ENCODE measurements around the gene JADE3. TPM values are rescaled to one million over a fixed set of nuclear protein-coding genes. Genes with fewer than 3 reads are reported as not detected.
A peak's percentile ranks its signal among the peaks of the same experiment; 100 is the strongest.

JADE3 gene
- total and polyA plus RNA-seq, 11 donors, result 1.4 to 11.2 (median 5.9) TPM

- H3K36me3 ChIP-seq, result peaks cover 0 to 7% (median 0%) of the 10 kb centered on the region in 9 donors
- ATAC-seq, result no peak
- H3K4me3 ChIP-seq, result no peak overlapping the region
- H3K9me3 ChIP-seq, result no peaks in the 10 kb centered on the region
- TF ChIP-seq POLR2A (IDR thresholded peaks at IDR 0.05) (no peak), CTCF (IDR thresholded peaks at IDR 0.05) (no peak)
- DNase-seq, result no peak
- WGBS, 4 donors, result 22 to 39% (median 30%) methylated on average over 4 of the region's 4 CpGs
- H3K27ac ChIP-seq, result no peak overlapping the region
- intact Hi-C loops (cut with DNase I), result loop anchor here in 2 of 10 donors (5.0 kb wide), 3 partner anchors 179 to 334 kb away; partner anchors contain the start of genes JADE3 (in 1 of the 2) and SLC9A7 (in 1 of the 2)
- no peaks in the 10 kb centered on the region for H3K4me1 ChIP-seq
- peaks cover 0 to 5% (median 0%) of the 10 kb centered on the region in 9 donors for H3K27me3 ChIP-seq
Observed at GRCh38 chrX:47091149-47091775, 179.0 kb downstream of the JADE3 start.

GRCh38 chrX:47093248-47093647 lies 181.0 kb downstream of the JADE3 start:
- ATAC-seq (no peak), DNase-seq (no peak)
- no peak for TF ChIP-seq POLR2A (IDR thresholded peaks at IDR 0.05)
- peak in 10 of 12 donors; percentile 10 to 53 (median 36) for TF ChIP-seq CTCF (IDR thresholded peaks at IDR 0.05)
- Histone ChIP-seq H3K9me3 (no peaks in the 10 kb centered on the region), H3K4me3 (no peak overlapping the region), H3K4me1 (no peaks in the 10 kb centered on the region), H3K27me3 (peaks cover 0 to 8% (median 0%) of the 10 kb centered on the region in 9 donors), H3K27ac (no peak overlapping the region), H3K36me3 (peaks cover 0 to 4% (median 0%) of the 10 kb centered on the region in 9 donors)
- intact Hi-C loops (cut with DNase I), result loop anchor here in 2 of 10 donors (5.0 kb wide), 3 partner anchors 181 to 336 kb away; partner anchors contain the start of genes JADE3 (in 1 of the 2) and SLC9A7 (in 1 of the 2)
- WGBS, 4 donors, result 2 to 11% (median 4%) methylated on average over 1 of the region's 1 CpG

GRCh38 chrX:47093860-47094259 lies 181.6 kb downstream of the JADE3 start:
- Histone ChIP-seq H3K4me1 (no peaks in the 10 kb centered on the region), H3K9me3 (no peaks in the 10 kb centered on the region), H3K4me3 (no peak overlapping the region), H3K27me3 (peaks cover 0 to 8% (median 0%) of the 10 kb centered on the region in 9 donors), H3K27ac (no peak overlapping the region), H3K36me3 (peaks cover 0 to 4% (median 0%) of the 10 kb centered on the region in 9 donors)
- WGBS, 4 donors, result 77 to 92% (median 83%) methylated on average over 11 of the region's 11 CpGs
- TF ChIP-seq CTCF (IDR thresholded peaks at IDR 0.05), result no peak
- TF ChIP-seq POLR2A (IDR thresholded peaks at IDR 0.05), result no peak
- DNase-seq (no peak), ATAC-seq (no peak)
- intact Hi-C loops (cut with DNase I), result loop anchor here in 2 of 10 donors (5.0 kb wide), 3 partner anchors 182 to 337 kb away; partner anchors contain the start of genes JADE3 (in 1 of the 2) and SLC9A7 (in 1 of the 2)

GRCh38 chrX:47097018-47097417 lies 184.8 kb downstream of the JADE3 start:
- H3K27ac ChIP-seq, result no peak overlapping the region
- no peak for DNase-seq
- no peak overlapping the region for H3K4me3 ChIP-seq
- ATAC-seq, result peak in 1 of 4 donors; percentile 39
- TF ChIP-seq POLR2A (IDR thresholded peaks at IDR 0.05), result no peak
- TF ChIP-seq CTCF (IDR thresholded peaks at IDR 0.05), result no peak
- H3K4me1 ChIP-seq, result no peaks in the 10 kb centered on the region
- H3K36me3 ChIP-seq, result peaks cover 0 to 4% (median 0%) of the 10 kb centered on the region in 9 donors
- H3K27me3 ChIP-seq, result peaks cover 0 to 8% (median 0%) of the 10 kb centered on the region in 9 donors
- no peaks in the 10 kb centered on the region for H3K9me3 ChIP-seq
- 53 to 62% (median 60%) methylated on average over 4 of the region's 4 CpGs for WGBS, 4 donors
- intact Hi-C loops (cut with DNase I), result no loop called here

Measured in heart left ventricle (tissue), 16 donors.